Panc1 (cell line): Measurements from ENCODE around the gene SPATA13.

Source experiments
- POLR2AphosphoS5 ChIP-seq: IDR thresholded peaks from 2 replicates; pipeline ENCODE4 v1.6.1; 2012; ENCODE audit warnings: mild to moderate bottlenecking, low read depth, low read length, moderate library complexity
- SIN3A ChIP-seq: IDR thresholded peaks from 2 replicates; pipeline ENCODE4 v1.6.1; 2012; ENCODE audit warnings: low read depth, mild to moderate bottlenecking, low read length, moderate library complexity, borderline replicate concordance; ENCODE audit not compliant: insufficient read depth
- TCF7L2 ChIP-seq: IDR thresholded peaks from 2 replicates; pipeline ENCODE4 v1.6.1; 2011; ENCODE audit warnings: mild to moderate bottlenecking, low read depth, low read length, inconsistent platforms
- TF ChIP-seq, protein P1 (sequence below): fragments of 450-650 bp; IDR thresholded peaks from 2 replicates; pipeline ENCODE4 v1.5.1; 2017; ENCODE audit warnings: mild to moderate bottlenecking
- TF ChIP-seq, protein P2 (sequence below), 2 experiments: IDR thresholded peaks; 2 replicates each; pipeline ENCODE4 v1.6.1; 2011 to 2012; ENCODE audit warnings: low read depth in 2 of 2, control low read depth in 1 of 2, low read length in 1 of 2, mild to moderate bottlenecking in 1 of 2, moderate library complexity in 1 of 2; ENCODE audit not compliant: insufficient read depth in 1 of 2

DNA sequence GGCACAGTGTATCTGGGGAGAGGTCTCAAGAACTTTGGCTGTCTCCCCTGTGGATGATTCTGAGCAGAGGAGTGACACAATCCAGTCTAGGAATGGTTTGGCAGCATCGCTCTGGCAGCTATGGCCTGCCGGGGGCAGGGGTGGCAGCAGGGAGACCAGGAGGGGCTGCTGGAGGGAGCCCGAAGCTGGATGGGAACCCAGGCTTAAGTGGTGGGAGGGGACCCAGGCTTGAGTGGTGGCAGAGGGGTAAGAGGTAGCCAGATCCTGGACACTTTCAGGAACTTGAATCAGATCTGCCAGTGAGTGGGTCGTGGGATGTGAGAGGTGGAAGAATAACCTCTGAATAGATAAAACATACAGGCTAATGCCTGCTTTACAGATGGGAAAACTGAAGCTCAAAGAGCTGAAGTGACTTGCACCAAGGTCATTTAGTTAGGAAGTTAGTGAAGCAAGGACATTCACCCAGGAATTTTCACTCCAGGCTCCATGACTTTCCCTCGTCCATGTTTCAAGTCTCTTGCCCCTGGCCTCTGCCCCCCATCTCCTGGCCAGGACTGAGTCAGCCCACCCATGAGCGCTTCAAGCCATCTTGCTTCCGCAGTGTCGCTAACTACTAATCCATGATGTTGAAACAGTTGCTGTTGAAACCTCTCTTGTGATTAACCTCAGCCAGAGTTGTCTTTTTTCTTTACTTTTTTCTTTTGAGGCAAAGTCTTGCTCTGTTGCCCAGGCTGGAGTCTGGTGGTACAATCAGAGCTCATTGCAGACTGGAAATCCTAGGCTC, 119.0 kb downstream of the SPATA13 start:
- TF ChIP-seq, protein P1, sequence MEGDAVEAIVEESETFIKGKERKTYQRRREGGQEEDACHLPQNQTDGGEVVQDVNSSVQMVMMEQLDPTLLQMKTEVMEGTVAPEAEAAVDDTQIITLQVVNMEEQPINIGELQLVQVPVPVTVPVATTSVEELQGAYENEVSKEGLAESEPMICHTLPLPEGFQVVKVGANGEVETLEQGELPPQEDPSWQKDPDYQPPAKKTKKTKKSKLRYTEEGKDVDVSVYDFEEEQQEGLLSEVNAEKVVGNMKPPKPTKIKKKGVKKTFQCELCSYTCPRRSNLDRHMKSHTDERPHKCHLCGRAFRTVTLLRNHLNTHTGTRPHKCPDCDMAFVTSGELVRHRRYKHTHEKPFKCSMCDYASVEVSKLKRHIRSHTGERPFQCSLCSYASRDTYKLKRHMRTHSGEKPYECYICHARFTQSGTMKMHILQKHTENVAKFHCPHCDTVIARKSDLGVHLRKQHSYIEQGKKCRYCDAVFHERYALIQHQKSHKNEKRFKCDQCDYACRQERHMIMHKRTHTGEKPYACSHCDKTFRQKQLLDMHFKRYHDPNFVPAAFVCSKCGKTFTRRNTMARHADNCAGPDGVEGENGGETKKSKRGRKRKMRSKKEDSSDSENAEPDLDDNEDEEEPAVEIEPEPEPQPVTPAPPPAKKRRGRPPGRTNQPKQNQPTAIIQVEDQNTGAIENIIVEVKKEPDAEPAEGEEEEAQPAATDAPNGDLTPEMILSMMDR, result no peak
- no peak for TF ChIP-seq TCF7L2
- no peak for TF ChIP-seq SIN3A
- TF ChIP-seq, protein P2, sequence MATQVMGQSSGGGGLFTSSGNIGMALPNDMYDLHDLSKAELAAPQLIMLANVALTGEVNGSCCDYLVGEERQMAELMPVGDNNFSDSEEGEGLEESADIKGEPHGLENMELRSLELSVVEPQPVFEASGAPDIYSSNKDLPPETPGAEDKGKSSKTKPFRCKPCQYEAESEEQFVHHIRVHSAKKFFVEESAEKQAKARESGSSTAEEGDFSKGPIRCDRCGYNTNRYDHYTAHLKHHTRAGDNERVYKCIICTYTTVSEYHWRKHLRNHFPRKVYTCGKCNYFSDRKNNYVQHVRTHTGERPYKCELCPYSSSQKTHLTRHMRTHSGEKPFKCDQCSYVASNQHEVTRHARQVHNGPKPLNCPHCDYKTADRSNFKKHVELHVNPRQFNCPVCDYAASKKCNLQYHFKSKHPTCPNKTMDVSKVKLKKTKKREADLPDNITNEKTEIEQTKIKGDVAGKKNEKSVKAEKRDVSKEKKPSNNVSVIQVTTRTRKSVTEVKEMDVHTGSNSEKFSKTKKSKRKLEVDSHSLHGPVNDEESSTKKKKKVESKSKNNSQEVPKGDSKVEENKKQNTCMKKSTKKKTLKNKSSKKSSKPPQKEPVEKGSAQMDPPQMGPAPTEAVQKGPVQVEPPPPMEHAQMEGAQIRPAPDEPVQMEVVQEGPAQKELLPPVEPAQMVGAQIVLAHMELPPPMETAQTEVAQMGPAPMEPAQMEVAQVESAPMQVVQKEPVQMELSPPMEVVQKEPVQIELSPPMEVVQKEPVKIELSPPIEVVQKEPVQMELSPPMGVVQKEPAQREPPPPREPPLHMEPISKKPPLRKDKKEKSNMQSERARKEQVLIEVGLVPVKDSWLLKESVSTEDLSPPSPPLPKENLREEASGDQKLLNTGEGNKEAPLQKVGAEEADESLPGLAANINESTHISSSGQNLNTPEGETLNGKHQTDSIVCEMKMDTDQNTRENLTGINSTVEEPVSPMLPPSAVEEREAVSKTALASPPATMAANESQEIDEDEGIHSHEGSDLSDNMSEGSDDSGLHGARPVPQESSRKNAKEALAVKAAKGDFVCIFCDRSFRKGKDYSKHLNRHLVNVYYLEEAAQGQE (IDR thresholded peaks at IDR 0.05; ENCODE audit: insufficient read depth in 1 of 2, low read depth in 2 of 2, low read length in 1 of 2), result no peak
- TF ChIP-seq POLR2AphosphoS5, result no peak
